Neural cell (in vitro differentiated cells): Measurements from ENCODE around the gene NEIL1. TPM values are rescaled to one million over a fixed set of nuclear protein-coding genes. Genes with fewer than 3 reads are reported as not detected.

Source experiments
- H2AFZ ChIP-seq: fragments of 200-600, 300-800 bp; sonication (generic), shearing (Covaris generic); 2 replicates; pipeline ENCODE4 v1.6.0; 2014; ENCODE audit warnings: low read depth, mild to moderate bottlenecking, antibody characterized with exemption, low read length, moderate library complexity
- H3F3A ChIP-seq: fragments of 200-600 bp; shearing (Covaris generic); 2 replicates; pipeline ENCODE4 v1.6.1; 2016; ENCODE audit warnings: mild to moderate bottlenecking, moderate library complexity, mixed read lengths, antibody characterized with exemption, low read length; ENCODE audit not compliant: insufficient read depth, poor library complexity, severe bottlenecking
- H3K27ac ChIP-seq: fragments of 200-600, 300-800 bp; sonication (generic), shearing (Covaris generic); 2 replicates; pipeline ENCODE4 v1.5.1; 2014; ENCODE audit warnings: mild to moderate bottlenecking, low read length, moderate library complexity
- H3K27me3 ChIP-seq: fragments of 300-800, 200-600 bp; sonication (generic), shearing (Covaris generic); 2 replicates; pipeline ENCODE4 v1.6.0; 2014; ENCODE audit warnings: mild to moderate bottlenecking, low read depth, low read length, moderate library complexity; ENCODE audit not compliant: insufficient read depth
- H3K36me3 ChIP-seq: fragments of 300-800, 200-600 bp; sonication (generic), shearing (Covaris generic); 2 replicates; pipeline ENCODE4 v1.5.1; 2014; ENCODE audit warnings: mild to moderate bottlenecking, antibody characterized with exemption, low read length, moderate library complexity; ENCODE audit not compliant: insufficient read depth
- H3K4me2 ChIP-seq: fragments of 300-800, 200-600 bp; sonication (generic), shearing (Covaris generic); 2 replicates; pipeline ENCODE4 v1.6.0; 2014; ENCODE audit warnings: mild to moderate bottlenecking, low read length
- H3K4me3 ChIP-seq: fragments of 300-800, 200-600 bp; sonication (generic), shearing (Covaris generic); 2 replicates; pipeline ENCODE4 v1.5.1; 2014; ENCODE audit warnings: mild to moderate bottlenecking, low read length, moderate library complexity
- H3K79me2 ChIP-seq: fragments of 200-600 bp; shearing (Covaris generic); replicated peaks from 2 replicates; pipeline ENCODE4 v1.6.0; 2014; ENCODE audit warnings: mild to moderate bottlenecking, low read length, moderate library complexity; ENCODE audit not compliant: insufficient read depth
- H3K9ac ChIP-seq: fragments of 300-800, 200-600 bp; sonication (generic), shearing (Covaris generic); 2 replicates; pipeline ENCODE4 v1.6.1; 2016; ENCODE audit warnings: mild to moderate bottlenecking, low read length, mixed read lengths
- H3K9me2 ChIP-seq: fragments of 200-600 bp; shearing (Covaris generic); 2 replicates; pipeline ENCODE4 v1.6.1; 2016; ENCODE audit warnings: mild to moderate bottlenecking, low read length, mixed read lengths; ENCODE audit not compliant: insufficient read depth
- H3K9me3 ChIP-seq: fragments of 200-600, 300-800 bp; sonication (generic), shearing (Covaris generic); 2 replicates; pipeline ENCODE4 v1.6.1; 2016; ENCODE audit warnings: mild to moderate bottlenecking, mixed run types, low read length, moderate library complexity, mixed read lengths
- H4K20me1 ChIP-seq: fragments of 200-600 bp; shearing (Covaris generic); 2 replicates; pipeline ENCODE4 v1.6.1; 2016; ENCODE audit warnings: mild to moderate bottlenecking, mixed run types; ENCODE audit not compliant: insufficient read depth
- EP300 ChIP-seq: fragments of 450-650 bp; conservative IDR thresholded peaks from 2 replicates; pipeline ENCODE4 v1.6.1; 2014; ENCODE audit warnings: antibody characterized with exemption, mild to moderate bottlenecking, moderate library complexity; ENCODE audit not compliant: poor library complexity, severe bottlenecking
- EZH2 ChIP-seq: fragments of 200-600, 300-800 bp; shearing (Covaris generic), sonication (generic); IDR thresholded peaks from 2 replicates; pipeline ENCODE4 v1.6.1; 2014; ENCODE audit warnings: antibody characterized with exemption, low read length, borderline replicate concordance, mild to moderate bottlenecking; ENCODE audit not compliant: insufficient read depth, poor library complexity, severe bottlenecking
- MXI1 ChIP-seq: fragments of 450-650 bp; conservative IDR thresholded peaks from 2 replicates; pipeline ENCODE4 v1.6.1; 2014; ENCODE audit warnings: antibody characterized with exemption, mild to moderate bottlenecking; ENCODE audit not compliant: poor library complexity, severe bottlenecking
- POLR2AphosphoS5 ChIP-seq: IDR thresholded peaks from 2 replicates; pipeline ENCODE4 v1.6.1; 2012
- RAD21 ChIP-seq: fragments of 450-650 bp; conservative IDR thresholded peaks from 2 replicates; pipeline ENCODE4 v1.6.1; 2014; ENCODE audit warnings: antibody characterized with exemption, mild to moderate bottlenecking, moderate library complexity
- SMC3 ChIP-seq: fragments of 450-650 bp; conservative IDR thresholded peaks from 2 replicates; pipeline ENCODE4 v1.6.1; 2014; ENCODE audit warnings: antibody characterized with exemption, mild to moderate bottlenecking, moderate library complexity; ENCODE audit not compliant: poor library complexity
- TAF1 ChIP-seq: IDR thresholded peaks from 2 replicates; pipeline ENCODE4 v1.6.1; 2012; ENCODE audit warnings: low read depth
- polyA plus RNA-seq: library from polyadenylated mRNA; depleted of rRNA; stranded (reverse); fragments of >200 nt; gene quantifications from 2 replicates; pipeline ENCODE4 v1.2.3, GENCODE V29; 2014
- TF ChIP-seq, protein P1 (sequence below): IDR thresholded peaks from 2 replicates; pipeline ENCODE4 v1.6.1; 2012; ENCODE audit warnings: borderline replicate concordance
- TF ChIP-seq, protein P2 (sequence below): fragments of 450-650 bp; IDR thresholded peaks from 2 replicates; pipeline ENCODE4 v1.5.1; 2014; ENCODE audit warnings: antibody characterized with exemption, mild to moderate bottlenecking, moderate library complexity; ENCODE audit not compliant: poor library complexity, severe bottlenecking

NEIL1 gene
- polyA plus RNA-seq, 1 donor from 2014 or later, result 18.6 TPM

DNA sequence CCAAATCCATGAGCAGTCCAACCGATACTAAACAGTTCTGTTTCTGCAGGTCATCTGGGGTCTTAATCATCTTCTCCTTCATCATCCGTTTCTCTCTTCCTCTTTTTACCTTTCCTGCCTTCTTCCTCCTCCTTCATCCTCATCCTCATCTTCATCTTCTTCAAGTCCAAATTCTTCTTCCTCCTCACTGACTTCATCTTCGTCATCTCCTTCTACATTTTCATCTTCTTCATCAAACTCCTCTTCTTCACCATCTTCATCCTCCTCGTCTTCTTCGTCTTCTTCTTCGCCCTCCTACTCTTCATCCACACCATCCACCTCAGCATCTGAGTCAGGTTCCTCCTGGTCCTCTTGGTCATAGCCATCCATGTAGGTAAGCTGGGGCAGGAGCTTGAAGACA lies 25.1 kb upstream of the NEIL1 start:
- H4K20me1 ChIP-seq, result no peaks in the 10 kb centered on the region
- H3K4me2 ChIP-seq, result no peak overlapping the region
- TF ChIP-seq, protein P1, sequence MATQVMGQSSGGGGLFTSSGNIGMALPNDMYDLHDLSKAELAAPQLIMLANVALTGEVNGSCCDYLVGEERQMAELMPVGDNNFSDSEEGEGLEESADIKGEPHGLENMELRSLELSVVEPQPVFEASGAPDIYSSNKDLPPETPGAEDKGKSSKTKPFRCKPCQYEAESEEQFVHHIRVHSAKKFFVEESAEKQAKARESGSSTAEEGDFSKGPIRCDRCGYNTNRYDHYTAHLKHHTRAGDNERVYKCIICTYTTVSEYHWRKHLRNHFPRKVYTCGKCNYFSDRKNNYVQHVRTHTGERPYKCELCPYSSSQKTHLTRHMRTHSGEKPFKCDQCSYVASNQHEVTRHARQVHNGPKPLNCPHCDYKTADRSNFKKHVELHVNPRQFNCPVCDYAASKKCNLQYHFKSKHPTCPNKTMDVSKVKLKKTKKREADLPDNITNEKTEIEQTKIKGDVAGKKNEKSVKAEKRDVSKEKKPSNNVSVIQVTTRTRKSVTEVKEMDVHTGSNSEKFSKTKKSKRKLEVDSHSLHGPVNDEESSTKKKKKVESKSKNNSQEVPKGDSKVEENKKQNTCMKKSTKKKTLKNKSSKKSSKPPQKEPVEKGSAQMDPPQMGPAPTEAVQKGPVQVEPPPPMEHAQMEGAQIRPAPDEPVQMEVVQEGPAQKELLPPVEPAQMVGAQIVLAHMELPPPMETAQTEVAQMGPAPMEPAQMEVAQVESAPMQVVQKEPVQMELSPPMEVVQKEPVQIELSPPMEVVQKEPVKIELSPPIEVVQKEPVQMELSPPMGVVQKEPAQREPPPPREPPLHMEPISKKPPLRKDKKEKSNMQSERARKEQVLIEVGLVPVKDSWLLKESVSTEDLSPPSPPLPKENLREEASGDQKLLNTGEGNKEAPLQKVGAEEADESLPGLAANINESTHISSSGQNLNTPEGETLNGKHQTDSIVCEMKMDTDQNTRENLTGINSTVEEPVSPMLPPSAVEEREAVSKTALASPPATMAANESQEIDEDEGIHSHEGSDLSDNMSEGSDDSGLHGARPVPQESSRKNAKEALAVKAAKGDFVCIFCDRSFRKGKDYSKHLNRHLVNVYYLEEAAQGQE, result no peak
- TF ChIP-seq MXI1 (no peak), SMC3 (no peak), EP300 (no peak), POLR2AphosphoS5 (no peak), EZH2 (no peak), RAD21 (no peak), TAF1 (no peak)
- TF ChIP-seq, protein P2, sequence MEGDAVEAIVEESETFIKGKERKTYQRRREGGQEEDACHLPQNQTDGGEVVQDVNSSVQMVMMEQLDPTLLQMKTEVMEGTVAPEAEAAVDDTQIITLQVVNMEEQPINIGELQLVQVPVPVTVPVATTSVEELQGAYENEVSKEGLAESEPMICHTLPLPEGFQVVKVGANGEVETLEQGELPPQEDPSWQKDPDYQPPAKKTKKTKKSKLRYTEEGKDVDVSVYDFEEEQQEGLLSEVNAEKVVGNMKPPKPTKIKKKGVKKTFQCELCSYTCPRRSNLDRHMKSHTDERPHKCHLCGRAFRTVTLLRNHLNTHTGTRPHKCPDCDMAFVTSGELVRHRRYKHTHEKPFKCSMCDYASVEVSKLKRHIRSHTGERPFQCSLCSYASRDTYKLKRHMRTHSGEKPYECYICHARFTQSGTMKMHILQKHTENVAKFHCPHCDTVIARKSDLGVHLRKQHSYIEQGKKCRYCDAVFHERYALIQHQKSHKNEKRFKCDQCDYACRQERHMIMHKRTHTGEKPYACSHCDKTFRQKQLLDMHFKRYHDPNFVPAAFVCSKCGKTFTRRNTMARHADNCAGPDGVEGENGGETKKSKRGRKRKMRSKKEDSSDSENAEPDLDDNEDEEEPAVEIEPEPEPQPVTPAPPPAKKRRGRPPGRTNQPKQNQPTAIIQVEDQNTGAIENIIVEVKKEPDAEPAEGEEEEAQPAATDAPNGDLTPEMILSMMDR, result no peak

DNA sequence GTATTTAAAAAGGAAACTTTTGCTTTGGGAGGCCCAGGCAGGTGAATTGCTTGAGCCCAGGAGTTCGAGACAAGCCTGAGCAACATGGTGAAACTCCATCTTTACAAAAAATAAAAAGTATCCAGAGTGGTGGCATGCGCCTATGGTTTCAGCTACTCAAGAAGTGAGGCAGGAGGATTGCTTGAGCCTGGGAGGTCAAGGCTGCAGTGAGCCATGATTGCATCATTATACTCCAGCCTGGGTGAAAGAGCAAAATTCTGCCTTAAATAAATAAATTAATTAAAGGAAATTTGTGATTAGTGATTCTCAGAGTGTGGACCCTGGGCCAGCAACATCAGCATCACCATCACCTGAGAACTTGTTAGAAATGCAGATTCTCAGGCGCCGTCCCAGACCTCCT lies 20.9 kb upstream of the NEIL1 start:
- Histone ChIP-seq H3K79me2 (no peaks in the 10 kb centered on the region), H2AFZ (no peak overlapping the region), H3K4me2 (no peak overlapping the region), H3K27ac (no peak overlapping the region), H3F3A (no peaks in the 10 kb centered on the region), H3K36me3 (no peaks in the 10 kb centered on the region), H3K9me3 (no peaks in the 10 kb centered on the region), H3K27me3 (no peaks in the 10 kb centered on the region), H3K9me2 (no peaks in the 10 kb centered on the region), H3K9ac (no peak overlapping the region), H3K4me3 (no peak overlapping the region), H4K20me1 (no peaks in the 10 kb centered on the region)
- TF ChIP-seq, protein P1, result no peak
- no peak for TF ChIP-seq TAF1
- TF ChIP-seq EP300, result no peak
- no peak for TF ChIP-seq EZH2
- no peak for TF ChIP-seq POLR2AphosphoS5
- no peak for TF ChIP-seq MXI1
- TF ChIP-seq SMC3, result no peak
- TF ChIP-seq RAD21, result no peak
- TF ChIP-seq, protein P2, result no peak

More for the DNA sequence above, 25.1 kb upstream of the NEIL1 start:
- Histone ChIP-seq H3K9me2 (no peaks in the 10 kb centered on the region), H3K27ac (no peak overlapping the region), H3K9ac (no peak overlapping the region), H3K79me2 (no peaks in the 10 kb centered on the region), H3K9me3 (no peaks in the 10 kb centered on the region), H3K27me3 (no peaks in the 10 kb centered on the region), H3K36me3 (no peaks in the 10 kb centered on the region), H3K4me3 (no peak overlapping the region), H2AFZ (no peak overlapping the region), H3F3A (no peaks in the 10 kb centered on the region)
